Activated CD8-positive, alpha-beta memory T cell treated with anti-CD3 and anti-CD28 coated beads, Interleukin-2, amount 50 U/mL, for 48 hours (primary cell): ENCODE measurements around the gene JAK2.
"Not testable (repeated sequence)": the region's sequence is repeated elsewhere in the genome, so short reads cannot be mapped to it uniquely, and the experiment has no call there.

Source experiments
- DNase-seq: peaks from one replicate; pipeline ENCODE4 v3.0.0-alpha.2; 2020

JAK2 gene

GRCh38 chr9:4982721-4983482, 2.2 kb upstream of the JAK2 start:
- no peak for DNase-seq

- DNase-seq: no peak
Measured at GRCh38 chr9:4983601-4984165, 1.4 kb upstream of the JAK2 start.

- no peak for DNase-seq
Measured at GRCh38 chr9:4984171-4984620, 876 bp upstream of the JAK2 start.

- peak; percentile 68 for DNase-seq
Measured at GRCh38 chr9:4985386-4986266, 554 bp downstream of the JAK2 start.

- no peak for DNase-seq
Measured at GRCh38 chr9:4986296-4986695, 1.2 kb downstream of the JAK2 start.

GRCh38 chr9:4986783-4987182, 1.7 kb downstream of the JAK2 start:
- DNase-seq: no peak

- peak; percentile 62 for DNase-seq
Measured at GRCh38 chr9:4987961-4988421, 2.9 kb downstream of the JAK2 start.

GRCh38 chr9:4992872-4993271, 7.8 kb downstream of the JAK2 start:
- no peak for DNase-seq

GRCh38 chr9:4994166-4994890, 9.3 kb downstream of the JAK2 start:
- no peak for DNase-seq

- no peak for DNase-seq
Measured at GRCh38 chr9:4997196-4997595, 12.1 kb downstream of the JAK2 start.

GRCh38 chr9:4997631-4998030, 12.6 kb downstream of the JAK2 start:
- no peak for DNase-seq

- no peak for DNase-seq
Measured at GRCh38 chr9:5002811-5003210, 17.7 kb downstream of the JAK2 start.

GRCh38 chr9:5004481-5004880, 19.4 kb downstream of the JAK2 start:
- DNase-seq: no peak

GRCh38 chr9:5008202-5008601, 23.1 kb downstream of the JAK2 start:
- DNase-seq: no peak

- no peak for DNase-seq
Measured at GRCh38 chr9:5013374-5013773, 28.3 kb downstream of the JAK2 start.

- no peak for DNase-seq
Measured at GRCh38 chr9:5015934-5016333, 30.9 kb downstream of the JAK2 start.

- DNase-seq: no peak
Measured at GRCh38 chr9:5025416-5025815, 40.3 kb downstream of the JAK2 start.

GRCh38 chr9:5031941-5032340, 46.9 kb downstream of the JAK2 start:
- DNase-seq: not testable (repeated sequence)

GRCh38 chr9:5040730-5041389, 55.8 kb downstream of the JAK2 start:
- DNase-seq: peak; percentile 42

GRCh38 chr9:5041390-5042115, 56.5 kb downstream of the JAK2 start:
- peak; percentile 45 for DNase-seq

- DNase-seq: peak; percentile 47
Measured at GRCh38 chr9:5042661-5043178, 57.6 kb downstream of the JAK2 start.
